ENCODE data around the gene FAM181A.

GRCh38 chr14:93936245-93936644 lies 9.1 kb downstream of the FAM181A start:
- peak; percentile 77 for TF ChIP-seq CTCF (IDR thresholded peaks at IDR 0.05)
- TF ChIP-seq EZH2 (IDR thresholded peaks at IDR 0.05), result no peak
